Skeletal muscle tissue (tissue), 4 donors: ENCODE data around the gene TNS3. TPM values are rescaled to one million over a fixed set of nuclear protein-coding genes. Genes with fewer than 3 reads are reported as not detected.
A peak's percentile ranks its signal among the peaks of the same experiment; 100 is the strongest.

ENCODE experiments used
- H3K27ac ChIP-seq: one replicate; pipeline ENCODE4 v1.7.0; 2013; ENCODE audit warnings: mild to moderate bottlenecking, low read depth, low read length, inconsistent platforms
- H3K27me3 ChIP-seq, 3 donors: one replicate each; pipeline ENCODE4 v1.7.0; 2013; ENCODE audit warnings: low read length in 3 of 3; ENCODE audit not compliant: control insufficient read depth in 3 of 3, insufficient read depth in 3 of 3
- H3K36me3 ChIP-seq, 3 donors: one replicate each; pipeline ENCODE4 v1.7.0; 2013; ENCODE audit warnings: low read length in 3 of 3; ENCODE audit not compliant: control insufficient read depth in 3 of 3, insufficient read depth in 3 of 3
- H3K4me1 ChIP-seq, 3 donors: one replicate each; pipeline ENCODE4 v1.7.0; 2013; ENCODE audit warnings: low read length in 3 of 3, mild to moderate bottlenecking in 3 of 3; ENCODE audit not compliant: control insufficient read depth in 3 of 3, insufficient read depth in 3 of 3
- H3K4me3 ChIP-seq, 3 donors: one replicate each; pipeline ENCODE4 v1.7.0; 2013; ENCODE audit warnings: low read length in 3 of 3
- H3K9ac ChIP-seq, 3 donors: one replicate each; pipeline ENCODE4 v1.7.0; 2013; ENCODE audit warnings: low read length in 3 of 3, mild to moderate bottlenecking in 3 of 3, moderate library complexity in 2 of 3, low read depth in 1 of 3
- H3K9me3 ChIP-seq, 3 donors: one replicate each; pipeline ENCODE4 v1.7.0; 2013; ENCODE audit warnings: low read length in 3 of 3; ENCODE audit not compliant: control insufficient read depth in 3 of 3
- total RNA-seq: library from RNA; depleted of rRNA; stranded (reverse); fragments of >200 nt; gene quantifications from one replicate; pipeline ENCODE4 v1.2.3, GENCODE V29; 2014
- donor health status: Osteomylitis.

TNS3 gene
- total RNA-seq, 1 donor from 2014 or later = 33.4 TPM

- peaks cover 8 to 17% (median 15%) of the 10 kb centered on the region in 3 donors for H3K4me1 ChIP-seq
- H3K9ac ChIP-seq = no peak overlapping the region
- H3K27me3 ChIP-seq = no peaks in the 10 kb centered on the region
- H3K9me3 ChIP-seq = no peaks in the 10 kb centered on the region
- no peak overlapping the region for H3K4me3 ChIP-seq
- peaks cover 22 to 32% (median 27%) of the 10 kb centered on the region in 3 donors for H3K36me3 ChIP-seq
- H3K27ac ChIP-seq = no peak overlapping the region
These were observed 143.4 kb downstream of the TNS3 start for GRCh38 chr7:47438411-47439029.

- Histone ChIP-seq H3K9me3 (no peaks in the 10 kb centered on the region), H3K36me3 (peaks cover 29 to 35% (median 34%) of the 10 kb centered on the region in 3 donors), H3K27ac (no peak overlapping the region), H3K9ac (peak overlapping the region in 1 of 3 donors; percentile 26), H3K4me1 (peaks cover 0 to 3% (median 0%) of the 10 kb centered on the region in 3 donors), H3K27me3 (no peaks in the 10 kb centered on the region), H3K4me3 (no peak overlapping the region)
These were observed 146.0 kb downstream of the TNS3 start for GRCh38 chr7:47435889-47436312.

- Histone ChIP-seq H3K9me3 (no peaks in the 10 kb centered on the region), H3K4me1 (peaks cover 3 to 6% (median 4%) of the 10 kb centered on the region in 3 donors), H3K4me3 (no peak overlapping the region), H3K9ac (no peak overlapping the region), H3K36me3 (peaks cover 21 to 24% (median 22%) of the 10 kb centered on the region in 3 donors), H3K27me3 (no peaks in the 10 kb centered on the region), H3K27ac (no peak overlapping the region)
These were observed 148.4 kb downstream of the TNS3 start for GRCh38 chr7:47433564-47433895.

GRCh38 chr7:47432671-47433563 is 149.0 kb downstream of the TNS3 start:
- Histone ChIP-seq H3K27me3 (no peaks in the 10 kb centered on the region), H3K4me3 (no peak overlapping the region), H3K9ac (no peak overlapping the region), H3K9me3 (no peaks in the 10 kb centered on the region), H3K4me1 (peaks cover 10 to 12% (median 10%) of the 10 kb centered on the region in 3 donors), H3K27ac (no peak overlapping the region), H3K36me3 (peaks cover 17 to 20% (median 17%) of the 10 kb centered on the region in 3 donors)

- no peak overlapping the region for H3K9ac ChIP-seq
- H3K4me1 ChIP-seq = peaks cover 18 to 21% (median 21%) of the 10 kb centered on the region in 3 donors
- H3K27ac ChIP-seq = no peak overlapping the region
- no peaks in the 10 kb centered on the region for H3K27me3 ChIP-seq
- peaks cover 18 to 21% (median 20%) of the 10 kb centered on the region in 3 donors for H3K36me3 ChIP-seq
- H3K4me3 ChIP-seq = no peak overlapping the region
- H3K9me3 ChIP-seq = no peaks in the 10 kb centered on the region
These were observed 151.5 kb downstream of the TNS3 start for GRCh38 chr7:47430422-47430821.

- H3K4me1 ChIP-seq = peaks cover 21 to 26% (median 24%) of the 10 kb centered on the region in 3 donors
- H3K4me3 ChIP-seq = no peak overlapping the region
- peaks cover 8 to 13% (median 12%) of the 10 kb centered on the region in 3 donors for H3K36me3 ChIP-seq
- H3K9me3 ChIP-seq = no peaks in the 10 kb centered on the region
- H3K9ac ChIP-seq = peak overlapping the region in 2 of 3 donors; percentile 24 to 50
- no peak overlapping the region for H3K27ac ChIP-seq
- no peaks in the 10 kb centered on the region for H3K27me3 ChIP-seq
These were observed 153.0 kb downstream of the TNS3 start for GRCh38 chr7:47428768-47429472.

- peaks cover 21 to 30% (median 26%) of the 10 kb centered on the region in 3 donors for H3K4me1 ChIP-seq
- no peaks in the 10 kb centered on the region for H3K27me3 ChIP-seq
- no peak overlapping the region for H3K4me3 ChIP-seq
- no peaks in the 10 kb centered on the region for H3K9me3 ChIP-seq
- peaks cover 12 to 14% (median 12%) of the 10 kb centered on the region in 3 donors for H3K36me3 ChIP-seq
- no peak overlapping the region for H3K27ac ChIP-seq
- peak overlapping the region in 2 of 3 donors; percentile 24 to 50 for H3K9ac ChIP-seq
These were observed 153.7 kb downstream of the TNS3 start for GRCh38 chr7:47428052-47428767.

GRCh38 chr7:47427051-47427643 is 154.8 kb downstream of the TNS3 start:
- H3K4me1 ChIP-seq = peaks cover 24 to 34% (median 33%) of the 10 kb centered on the region in 3 donors
- no peaks in the 10 kb centered on the region for H3K27me3 ChIP-seq
- peaks cover 10 to 17% (median 13%) of the 10 kb centered on the region in 3 donors for H3K36me3 ChIP-seq
- H3K27ac ChIP-seq = no peak overlapping the region
- H3K4me3 ChIP-seq = no peak overlapping the region
- peak overlapping the region in 1 of 3 donors; percentile 33 for H3K9ac ChIP-seq
- no peaks in the 10 kb centered on the region for H3K9me3 ChIP-seq

GRCh38 chr7:47424523-47424922 is 157.4 kb downstream of the TNS3 start:
- H3K27me3 ChIP-seq = no peaks in the 10 kb centered on the region
- peaks cover 36 to 47% (median 47%) of the 10 kb centered on the region in 3 donors for H3K4me1 ChIP-seq
- no peak overlapping the region for H3K27ac ChIP-seq
- H3K9ac ChIP-seq = no peak overlapping the region
- H3K36me3 ChIP-seq = peaks cover 13 to 19% (median 18%) of the 10 kb centered on the region in 3 donors
- H3K4me3 ChIP-seq = no peak overlapping the region
- H3K9me3 ChIP-seq = no peaks in the 10 kb centered on the region
